ENCODE data around the gene GALNTL6. TPM values are rescaled to one million over a fixed set of nuclear protein-coding genes. Genes with fewer than 3 reads are reported as not detected.
A peak's percentile ranks its signal among the peaks of the same experiment; 100 is the strongest.
"Not testable (repeated sequence)": the region's sequence is repeated elsewhere in the genome, so short reads cannot be mapped to it uniquely, and the experiment has no call there.

GALNTL6 gene
- polyA plus RNA-seq, 3 donors: 0.70 to 1.4 (median 0.87) TPM

- DNase-seq: no peak
Measured at GRCh38 chr4:173019664-173020063, 1206.5 kb downstream of the GALNTL6 start.

GRCh38 chr4:173021746-173022573 lies 1208.8 kb downstream of the GALNTL6 start:
- DNase-seq: not testable (repeated sequence)

GRCh38 chr4:173024203-173024602 lies 1211.0 kb downstream of the GALNTL6 start:
- no peak for DNase-seq

- DNase-seq: peak; percentile 61
Measured at GRCh38 chr4:173025131-173025530, 1211.9 kb downstream of the GALNTL6 start.

- DNase-seq: no peak
Measured at GRCh38 chr4:173037242-173037641, 1224.0 kb downstream of the GALNTL6 start.

GRCh38 chr4:173038192-173038896 lies 1225.1 kb downstream of the GALNTL6 start:
- DNase-seq: no peak

GRCh38 chr4:173039617-173040577 lies 1226.7 kb downstream of the GALNTL6 start:
- DNase-seq: peak; percentile 39

- DNase-seq: no peak
Measured at GRCh38 chr4:173041482-173041881, 1228.3 kb downstream of the GALNTL6 start.

GRCh38 chr4:173042139-173042538 lies 1228.9 kb downstream of the GALNTL6 start:
- DNase-seq: not testable (repeated sequence)

GRCh38 chr4:173044340-173044739 lies 1231.1 kb downstream of the GALNTL6 start:
- no peak for DNase-seq

GRCh38 chr4:173045571-173045970 lies 1232.4 kb downstream of the GALNTL6 start:
- no peak for DNase-seq

GRCh38 chr4:173046144-173046543 lies 1232.9 kb downstream of the GALNTL6 start:
- DNase-seq: no peak

- DNase-seq: peak; percentile 79
Measured at GRCh38 chr4:173046818-173047217, 1233.6 kb downstream of the GALNTL6 start.

- no peak for DNase-seq
Measured at GRCh38 chr4:173051232-173051631, 1238.0 kb downstream of the GALNTL6 start.

- DNase-seq: no peak
Measured at GRCh38 chr4:173051716-173052115, 1238.5 kb downstream of the GALNTL6 start.

GRCh38 chr4:173052439-173052838 lies 1239.2 kb downstream of the GALNTL6 start:
- DNase-seq: no peak

- DNase-seq: no peak
Measured at GRCh38 chr4:173056271-173056670, 1243.1 kb downstream of the GALNTL6 start.

- DNase-seq: no peak
Measured at GRCh38 chr4:173056710-173057109, 1243.5 kb downstream of the GALNTL6 start.

GRCh38 chr4:173057442-173057841 lies 1244.2 kb downstream of the GALNTL6 start:
- no peak for DNase-seq

GRCh38 chr4:173057901-173058300 lies 1244.7 kb downstream of the GALNTL6 start:
- no peak for DNase-seq

- DNase-seq: no peak
Measured at GRCh38 chr4:173061160-173061559, 1248.0 kb downstream of the GALNTL6 start.

GRCh38 chr4:173073939-173074500 lies 1260.8 kb downstream of the GALNTL6 start:
- DNase-seq: no peak

All from renal pelvis (tissue), 4 donors.